Stimulated activated CD8-positive, alpha-beta memory T cell treated with anti-CD3 and anti-CD28 coated beads, Interleukin-12 subunit alpha, Interleukin-12 subunit beta, amount 100 ng/mL, for 1 hour (primary cell): ENCODE data around the gene RNF180.
"Not testable (repeated sequence)": the region's sequence is repeated elsewhere in the genome, so short reads cannot be mapped to it uniquely, and the experiment has no call there.

ENCODE experiments used
- DNase-seq: peaks from one replicate; pipeline ENCODE4 v3.0.0-alpha.2; 2020; ENCODE audit warnings: low read depth

RNF180 gene

GRCh38 chr5:64180661-64181343 is 15.2 kb downstream of the RNF180 start:
- DNase-seq = no peak

- no peak for DNase-seq
Measured at GRCh38 chr5:64181440-64181839, 15.8 kb downstream of the RNF180 start.

GRCh38 chr5:64183956-64184355 is 18.3 kb downstream of the RNF180 start:
- DNase-seq = no peak

- no peak for DNase-seq
Measured at GRCh38 chr5:64184832-64185231, 19.2 kb downstream of the RNF180 start.

GRCh38 chr5:64188776-64189175 is 23.1 kb downstream of the RNF180 start:
- no peak for DNase-seq

GRCh38 chr5:64190562-64191306 is 25.1 kb downstream of the RNF180 start:
- DNase-seq = no peak

GRCh38 chr5:64195981-64196380 is 30.3 kb downstream of the RNF180 start:
- DNase-seq = no peak

GRCh38 chr5:64199425-64199824 is 33.8 kb downstream of the RNF180 start:
- DNase-seq = no peak

- DNase-seq = no peak
Measured at GRCh38 chr5:64201996-64202395, 36.4 kb downstream of the RNF180 start.

GRCh38 chr5:64206653-64207052 is 41.0 kb downstream of the RNF180 start:
- no peak for DNase-seq

GRCh38 chr5:64207978-64208377 is 42.3 kb downstream of the RNF180 start:
- no peak for DNase-seq

GRCh38 chr5:64209353-64209752 is 43.7 kb downstream of the RNF180 start:
- DNase-seq = no peak

GRCh38 chr5:64210866-64211265 is 45.2 kb downstream of the RNF180 start:
- DNase-seq = no peak

- no peak for DNase-seq
Measured at GRCh38 chr5:64213011-64213410, 47.4 kb downstream of the RNF180 start.

GRCh38 chr5:64213531-64213930 is 47.9 kb downstream of the RNF180 start:
- DNase-seq = no peak

GRCh38 chr5:64214132-64214531 is 48.5 kb downstream of the RNF180 start:
- DNase-seq = no peak

- no peak for DNase-seq
Measured at GRCh38 chr5:64221911-64222310, 56.3 kb downstream of the RNF180 start.

GRCh38 chr5:64225286-64225981 is 59.8 kb downstream of the RNF180 start:
- not testable (repeated sequence) for DNase-seq

GRCh38 chr5:64227131-64227537 is 61.5 kb downstream of the RNF180 start:
- not testable (repeated sequence) for DNase-seq

- no peak for DNase-seq
Measured at GRCh38 chr5:64229163-64229774, 63.6 kb downstream of the RNF180 start.

GRCh38 chr5:64260756-64261155 is 95.1 kb downstream of the RNF180 start:
- DNase-seq = no peak

GRCh38 chr5:64269164-64269563 is 103.5 kb downstream of the RNF180 start:
- no peak for DNase-seq

GRCh38 chr5:64273276-64273675 is 107.6 kb downstream of the RNF180 start:
- no peak for DNase-seq
